ENCODE results near the gene R3HDM2.

GRCh38 chr12:57270966-57271470, 159.8 kb downstream of the R3HDM2 start:
- TF ChIP-seq CTCF (conservative IDR thresholded peaks at IDR 0.05 in 1 of 2, IDR thresholded peaks at IDR 0.05 in 1 of 2; ENCODE audit: extremely low read depth in 1 of 2, insufficient read depth in 1 of 2, low read depth in 1 of 2, low read length in 2 of 2) (no peak), EZH2 (IDR thresholded peaks at IDR 0.05; ENCODE audit: borderline replicate concordance, low read length) (no peak)

All from mammary epithelial cell (primary cell).